Common myeloid progenitor, CD34-positive (primary cell): ENCODE data around the gene ANO5.
A peak's percentile ranks its signal among the peaks of the same experiment; 100 is the strongest.
"Not testable (repeated sequence)": the region's sequence is repeated elsewhere in the genome, so short reads cannot be mapped to it uniquely, and the experiment has no call there.

Experiments
- CTCF ChIA-PET: fragments of 350-600 bp; sonication (Branson Sonifier 250); formaldehyde crosslinking; loops from one replicate; lab custom pipeline; 2021; ENCODE audit warnings: antibody characterized with exemption; lab: Charles Lee
- POLR2A ChIA-PET: fragments of 350-600 bp; sonication (Branson Sonifier 250); formaldehyde crosslinking; loops from one replicate; lab custom pipeline; 2021; ENCODE audit warnings: antibody characterized with exemption; lab: Charles Lee
- DNase-seq, 3 donors: peaks; one replicate each; pipeline versions ENCODE4 v3.0.0 to v3.0.0-alpha.2; 2013
- H3K27ac ChIP-seq, 2 experiments: 1 replicate in 1 of 2; 2 replicates in 1 of 2; pipeline ENCODE4 v1.7.0; 2013; ENCODE audit warnings: inconsistent platforms in 2 of 2, low read length in 2 of 2, mild to moderate bottlenecking in 2 of 2, low read depth in 1 of 2, moderate library complexity in 1 of 2; ENCODE audit not compliant: severe bottlenecking in 2 of 2, insufficient read depth in 1 of 2, poor library complexity in 1 of 2
- H3K27me3 ChIP-seq, 5 experiments: replicated peaks in 2 of 5; 1 replicate in 3 of 5; 2 replicates in 2 of 5; pipeline versions ENCODE4 v1.6.1 to v1.7.0; 2013; ENCODE audit warnings: low read length in 4 of 5, mild to moderate bottlenecking in 2 of 5, moderate library complexity in 2 of 5, inconsistent platforms in 1 of 5; ENCODE audit not compliant: insufficient read depth in 5 of 5, control insufficient read depth in 4 of 5
- H3K36me3 ChIP-seq, 4 experiments: 1 replicate in 2 of 4; 2 replicates in 2 of 4; pipeline versions ENCODE4 v1.6.1 to v1.7.0; 2013; ENCODE audit warnings: low read length in 3 of 4, control low read depth in 1 of 4, mild to moderate bottlenecking in 1 of 4; ENCODE audit not compliant: control insufficient read depth in 4 of 4, insufficient read depth in 4 of 4
- H3K4me1 ChIP-seq, 4 experiments: 1 replicate in 3 of 4; 2 replicates in 1 of 4; pipeline versions ENCODE4 v1.6.1 to v1.7.1; 2013; ENCODE audit warnings: low read length in 3 of 4, mild to moderate bottlenecking in 3 of 4, control low read depth in 1 of 4, inconsistent platforms in 1 of 4, moderate library complexity in 1 of 4; ENCODE audit not compliant: control insufficient read depth in 4 of 4, insufficient read depth in 4 of 4; ENCODE audit errors: control extremely low read depth in 1 of 4
- H3K4me3 ChIP-seq, 7 experiments: 1 replicate in 4 of 7; 2 replicates in 3 of 7; pipeline versions ENCODE4 v1.5.1 to v1.7.0; 2013; ENCODE audit warnings: mild to moderate bottlenecking in 7 of 7, low read length in 6 of 7, moderate library complexity in 6 of 7, inconsistent platforms in 2 of 7, low read depth in 2 of 7, control low read depth in 1 of 7; ENCODE audit not compliant: insufficient read depth in 4 of 7, control insufficient read depth in 1 of 7; ENCODE audit errors: extremely low read depth in 1 of 7
- H3K9me3 ChIP-seq, 5 experiments: 1 replicate in 4 of 5; 2 replicates in 1 of 5; pipeline versions ENCODE4 v1.6.1 to v1.7.1; 2013; ENCODE audit warnings: low read length in 4 of 5, mild to moderate bottlenecking in 2 of 5, inconsistent platforms in 1 of 5, low read depth in 1 of 5, moderate library complexity in 1 of 5; ENCODE audit not compliant: control insufficient read depth in 4 of 5, insufficient read depth in 2 of 5; ENCODE audit errors: control extremely low read depth in 1 of 5
- WGBS: methylation state at CpG from one replicate; pipeline ENCODE4 v1.1.5; 2013; ENCODE audit not compliant: insufficient coverage; 5-methylcytosine and 5-hydroxymethylcytosine counted together

ANO5 gene

DNA sequence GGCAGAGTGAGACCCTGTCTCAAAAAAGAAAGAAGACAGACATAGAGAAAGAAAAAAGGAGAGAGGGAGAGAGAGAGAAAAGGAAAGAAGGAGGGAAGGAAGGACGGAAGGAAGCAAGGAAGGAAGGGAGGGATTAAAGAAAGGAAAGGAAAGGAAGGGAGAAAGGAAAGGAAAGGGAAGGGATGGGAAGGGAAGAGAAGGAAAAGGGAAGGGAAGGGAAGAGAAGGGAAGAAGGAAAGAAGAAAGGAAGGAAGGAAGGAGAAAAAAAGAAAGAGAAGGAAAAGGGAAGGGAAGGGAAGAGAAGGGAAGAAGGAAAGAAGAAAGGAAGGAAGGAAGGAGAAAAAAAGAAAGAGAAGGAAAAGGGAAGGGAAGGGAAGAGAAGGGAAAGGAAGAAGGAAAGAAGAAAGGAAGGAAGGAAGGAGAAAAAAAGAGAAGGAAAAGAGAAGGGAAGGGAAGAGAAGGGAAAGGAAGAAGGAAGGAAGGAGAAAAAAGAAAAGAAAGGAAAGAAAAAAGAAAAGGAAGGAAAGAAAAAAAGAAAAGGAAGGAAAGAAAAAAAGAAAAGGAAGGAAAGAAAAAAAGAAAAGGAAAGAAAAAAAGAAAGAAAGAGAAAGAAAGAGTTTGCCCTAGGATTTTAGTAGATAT is 76.2 kb downstream of the ANO5 start:
- H3K27me3 ChIP-seq, H3K4me1 ChIP-seq, H3K4me3 ChIP-seq, CTCF ChIA-PET, H3K36me3 ChIP-seq, H3K9me3 ChIP-seq, DNase-seq, H3K27ac ChIP-seq, POLR2A ChIA-PET: not testable (repeated sequence)
- 86% methylated on average over 1 of the region's 1 CpG for WGBS

- Histone ChIP-seq H3K9me3 (no peaks in the 10 kb centered on the region), H3K4me1 (no peaks in the 10 kb centered on the region), H3K27ac (no peak overlapping the region), H3K4me3 (no peak overlapping the region), H3K36me3 (no peaks in the 10 kb centered on the region), H3K27me3 (no peaks in the 10 kb centered on the region)
- ChIA-PET POLR2A (no interaction called here), CTCF (no interaction called here)
- no peak for DNase-seq
- no CpG with 5 or more reads among the region's 1 CpG for WGBS
These were observed 80.9 kb downstream of the ANO5 start for GRCh38 chr11:22273781-22274180.

GRCh38 chr11:22275600-22275999 is 82.7 kb downstream of the ANO5 start:
- Histone ChIP-seq H3K27me3 (no peaks in the 10 kb centered on the region), H3K9me3 (no peaks in the 10 kb centered on the region), H3K4me1 (no peaks in the 10 kb centered on the region), H3K36me3 (no peaks in the 10 kb centered on the region), H3K27ac (no peak overlapping the region), H3K4me3 (no peak overlapping the region)
- ChIA-PET CTCF (interaction anchor here (0.5 kb wide), 1 partner anchor 86 kb away, joined by 3 read pairs; no protein-coding TSS in a partner anchor), POLR2A (no interaction called here)
- no peak for DNase-seq

DNA sequence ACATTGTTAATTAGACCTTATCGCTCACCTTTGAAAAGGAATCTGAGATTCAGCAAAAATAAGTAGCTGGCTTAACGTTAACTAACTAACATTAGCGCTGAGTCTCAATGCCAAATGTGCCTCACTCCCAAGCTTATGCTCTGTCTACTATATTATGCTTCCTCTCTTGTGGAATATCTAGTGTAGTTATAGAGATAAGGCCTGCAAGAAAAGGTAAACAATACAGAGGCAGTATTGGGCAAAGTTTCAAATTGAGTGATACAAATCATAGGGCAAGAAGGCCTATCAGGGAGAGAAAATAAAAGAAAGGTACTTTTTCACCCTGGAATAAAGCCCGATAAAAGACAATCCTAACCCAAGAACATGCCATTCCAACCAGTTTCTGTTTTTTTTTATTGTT is 83.7 kb downstream of the ANO5 start:
- CTCF ChIA-PET: no interaction called here
- 100% methylated on average over 2 of the region's 4 CpGs for WGBS
- Histone ChIP-seq H3K4me1 (no peaks in the 10 kb centered on the region), H3K27me3 (no peaks in the 10 kb centered on the region), H3K4me3 (no peak overlapping the region), H3K27ac (no peak overlapping the region), H3K9me3 (no peaks in the 10 kb centered on the region), H3K36me3 (no peaks in the 10 kb centered on the region)
- POLR2A ChIA-PET: no interaction called here
- no peak for DNase-seq

DNA sequence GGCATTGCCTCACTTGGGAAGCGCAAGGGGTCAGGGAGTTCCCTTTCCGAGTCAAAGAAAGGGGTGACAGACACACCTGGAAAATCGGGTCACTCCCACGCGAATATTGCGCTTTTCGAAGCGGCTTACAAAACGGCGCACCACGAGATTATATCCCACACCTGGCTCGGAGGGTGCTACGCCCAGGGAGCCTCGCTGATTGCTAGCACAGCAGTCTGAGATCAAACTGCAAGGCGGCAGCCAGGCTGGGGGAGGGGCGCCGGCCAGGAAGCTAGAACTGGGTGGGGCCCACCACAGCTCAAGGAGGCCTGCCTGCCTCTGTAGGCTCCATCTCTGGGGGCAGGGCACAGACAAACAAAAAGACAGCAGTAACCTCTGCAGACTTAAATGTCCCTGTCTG is 92.1 kb downstream of the ANO5 start:
- H3K4me3 ChIP-seq, H3K27me3 ChIP-seq, DNase-seq, POLR2A ChIA-PET, CTCF ChIA-PET, H3K27ac ChIP-seq, H3K4me1 ChIP-seq, H3K9me3 ChIP-seq, H3K36me3 ChIP-seq: not testable (repeated sequence)
- 88% methylated on average over 12 of the region's 17 CpGs for WGBS

GRCh38 chr11:22302368-22302767 is 109.5 kb downstream of the ANO5 start:
- H3K4me1 ChIP-seq: no peaks in the 10 kb centered on the region
- no peaks in the 10 kb centered on the region for H3K9me3 ChIP-seq
- peaks cover 0 to 16% (median 2%) of the 10 kb centered on the region in 5 experiments for H3K27me3 ChIP-seq
- no peak overlapping the region for H3K4me3 ChIP-seq
- POLR2A ChIA-PET: no interaction called here
- no peak overlapping the region for H3K27ac ChIP-seq
- DNase-seq: no peak
- CTCF ChIA-PET: no interaction called here
- no peaks in the 10 kb centered on the region for H3K36me3 ChIP-seq

- CTCF ChIA-PET: interaction anchor here (0.7 to 3.2 kb wide), 8 partner anchors 10 to 1655 kb away, joined by 3 to 26 read pairs (median 4); no protein-coding TSS in a partner anchor
- peak; percentile 39 to 70 (median 67) for DNase-seq
These were observed 111.6 kb downstream of the ANO5 start for GRCh38 chr11:22304337-22304961.

More at GRCh38 chr11:22304337-22304961, 111.6 kb downstream of the ANO5 start:
- H3K27ac ChIP-seq: no peak overlapping the region
- no peaks in the 10 kb centered on the region for H3K36me3 ChIP-seq
- no peaks in the 10 kb centered on the region for H3K9me3 ChIP-seq
- H3K4me3 ChIP-seq: no peak overlapping the region
- 75% methylated on average over 2 of the region's 5 CpGs for WGBS
- H3K4me1 ChIP-seq: no peaks in the 10 kb centered on the region
- POLR2A ChIA-PET: no interaction called here
- peaks cover 0 to 18% (median 2%) of the 10 kb centered on the region in 5 experiments for H3K27me3 ChIP-seq
